GM23248 (cell line): ENCODE measurements around the gene ESYT2. TPM values are rescaled to one million over a fixed set of nuclear protein-coding genes. Genes with fewer than 3 reads are reported as not detected.

Experiments
- DNase-seq: peaks from one replicate; pipeline ENCODE4 v3.0.0-alpha.2; 2015
- H2AFZ ChIP-seq: fragments of 200-600 bp; sonication (generic); 2 replicates; pipeline ENCODE4 v1.6.1; 2016; ENCODE audit warnings: antibody characterized with exemption
- H3F3A ChIP-seq: fragments of 200-600 bp; sonication (generic); 2 replicates; pipeline ENCODE4 v1.6.1; 2016; ENCODE audit warnings: mild to moderate bottlenecking, antibody characterized with exemption, mixed run types; ENCODE audit not compliant: insufficient read depth
- H3K27ac ChIP-seq: fragments of 200-600 bp; sonication (generic); 2 replicates; pipeline ENCODE4 v1.5.1; 2016; ENCODE audit warnings: mild to moderate bottlenecking
- H3K27me3 ChIP-seq: fragments of 200-600 bp; sonication (generic); replicated peaks from 2 replicates; pipeline ENCODE4 v1.6.1; 2016; ENCODE audit warnings: mild to moderate bottlenecking; ENCODE audit not compliant: insufficient read depth
- H3K36me3 ChIP-seq: fragments of 200-600 bp; sonication (generic); 2 replicates; pipeline ENCODE4 v1.6.1; 2016; ENCODE audit warnings: low read depth, mild to moderate bottlenecking
- H3K4me1 ChIP-seq: fragments of 200-600 bp; sonication (generic); 2 replicates; pipeline ENCODE4 v1.6.1; 2016; ENCODE audit warnings: mild to moderate bottlenecking; ENCODE audit not compliant: insufficient read depth
- H3K4me2 ChIP-seq: fragments of 200-600 bp; sonication (generic); one replicate; pipeline ENCODE4 v1.6.1; 2016; ENCODE audit warnings: mild to moderate bottlenecking; ENCODE audit not compliant: unreplicated experiment
- H3K4me3 ChIP-seq: fragments of 200-600 bp; sonication (generic); 2 replicates; pipeline ENCODE4 v1.5.1; 2016; ENCODE audit warnings: mild to moderate bottlenecking
- H3K79me2 ChIP-seq: fragments of 200-600 bp; sonication (generic); 2 replicates; pipeline ENCODE4 v1.6.1; 2016; ENCODE audit warnings: mild to moderate bottlenecking; ENCODE audit not compliant: insufficient read depth
- H3K9ac ChIP-seq: fragments of 200-600 bp; sonication (generic); 2 replicates; pipeline ENCODE4 v1.6.1; 2016; ENCODE audit warnings: mild to moderate bottlenecking
- H3K9me2 ChIP-seq: fragments of 200-600 bp; sonication (generic); 2 replicates; pipeline ENCODE4 v1.6.1; 2016; ENCODE audit warnings: mixed run types, mild to moderate bottlenecking, moderate library complexity; ENCODE audit not compliant: insufficient read depth
- H3K9me3 ChIP-seq: fragments of 200-600 bp; sonication (generic); one replicate; pipeline ENCODE4 v1.6.1; 2017; ENCODE audit warnings: low read depth
- H4K20me1 ChIP-seq: fragments of 200-600 bp; sonication (generic); 2 replicates; pipeline ENCODE4 v1.6.0; 2016; ENCODE audit not compliant: insufficient read depth
- EZH2 ChIP-seq: fragments of 200-600 bp; sonication (generic); IDR thresholded peaks from 2 replicates; pipeline ENCODE4 v1.6.1; 2018; ENCODE audit warnings: antibody characterized with exemption, mild to moderate bottlenecking; ENCODE audit not compliant: insufficient read depth, poor library complexity, severe bottlenecking
- EZH2phosphoT487 ChIP-seq: fragments of 200-600 bp; sonication (generic); IDR thresholded peaks from 2 replicates; pipeline ENCODE4 v1.6.1; 2018; ENCODE audit warnings: antibody characterized with exemption, moderate library complexity, mild to moderate bottlenecking, low read depth; ENCODE audit not compliant: insufficient read depth
- WGBS, 2 experiments: methylation state at CpG; one replicate each; pipeline ENCODE4 v1.1.6; 2015 to 2017; ENCODE audit warnings: low lambda C conversion rate in 2 of 2, low coverage in 1 of 2; ENCODE audit errors: missing lambda C conversion rate in 2 of 2; 5-methylcytosine and 5-hydroxymethylcytosine counted together
- in situ Hi-C: fragments of 300-500 bp; cut with MboI; formaldehyde crosslinking; loops from 2 replicates; pipeline ENCODE4 v1.15.0; 2020
- polyA plus RNA-seq: library from polyadenylated mRNA; unstranded; fragments of >200 nt; fragmentation: Nextera tagmentation; extraction: Ambion mirVana; gene quantifications from 2 replicates; pipeline ENCODE4 v1.2.1, GENCODE V29; 2016
- total RNA-seq: library from RNA; depleted of rRNA; stranded (reverse); fragments of >200 nt; shearing (Covaris generic); gene quantifications from 2 replicates; pipeline ENCODE4 v1.2.3, GENCODE V29; 2014

The ESYT2 gene
- total and polyA plus RNA-seq, 2 experiments from 2014 or later: 49.9 to 129 TPM

- H3K9me3 ChIP-seq: no peaks in the 10 kb centered on the region
- no peak for TF ChIP-seq EZH2
- no peak for TF ChIP-seq EZH2phosphoT487
- in situ Hi-C loops: no loop called here
- no peaks in the 10 kb centered on the region for H3K9me2 ChIP-seq
- H3K27ac ChIP-seq: no peak overlapping the region
- no peak overlapping the region for H3K4me3 ChIP-seq
- no peak for DNase-seq
- no peaks in the 10 kb centered on the region for H3K79me2 ChIP-seq
- H4K20me1 ChIP-seq: no peaks in the 10 kb centered on the region
- H3K27me3 ChIP-seq: no peaks in the 10 kb centered on the region
- H2AFZ ChIP-seq: no peak overlapping the region
- no peaks in the 10 kb centered on the region for H3K36me3 ChIP-seq
- 40 to 44% methylated on average over 13 of the region's 13 CpGs for WGBS, 2 experiments
- no peak overlapping the region for H3K4me2 ChIP-seq
- H3K9ac ChIP-seq: no peak overlapping the region
- H3K4me1 ChIP-seq: no peaks in the 10 kb centered on the region
- H3F3A ChIP-seq: no peaks in the 10 kb centered on the region
Measured at GRCh38 chr7:158723266-158723665, 106.0 kb downstream of the ESYT2 start.

- no peak overlapping the region for H3K9ac ChIP-seq
- TF ChIP-seq EZH2phosphoT487: no peak
- TF ChIP-seq EZH2: no peak
- WGBS, 2 experiments: 76 to 83% methylated on average over 6 of the region's 6 CpGs
- no peaks in the 10 kb centered on the region for H4K20me1 ChIP-seq
- DNase-seq: no peak
- no peaks in the 10 kb centered on the region for H3K9me2 ChIP-seq
- H2AFZ ChIP-seq: no peak overlapping the region
- no peaks in the 10 kb centered on the region for H3K4me1 ChIP-seq
- no peaks in the 10 kb centered on the region for H3K36me3 ChIP-seq
- no peaks in the 10 kb centered on the region for H3K79me2 ChIP-seq
- H3K4me2 ChIP-seq: no peak overlapping the region
- in situ Hi-C loops: no loop called here
- H3K27ac ChIP-seq: no peak overlapping the region
- H3F3A ChIP-seq: no peaks in the 10 kb centered on the region
- H3K9me3 ChIP-seq: no peaks in the 10 kb centered on the region
- no peak overlapping the region for H3K4me3 ChIP-seq
- H3K27me3 ChIP-seq: no peaks in the 10 kb centered on the region
Measured at GRCh38 chr7:158722574-158723237, 106.6 kb downstream of the ESYT2 start.

GRCh38 chr7:158720112-158720511, 109.2 kb downstream of the ESYT2 start:
- H3K9ac ChIP-seq: no peak overlapping the region
- H3F3A ChIP-seq: no peaks in the 10 kb centered on the region
- H4K20me1 ChIP-seq: no peaks in the 10 kb centered on the region
- no peak overlapping the region for H3K4me3 ChIP-seq
- no peaks in the 10 kb centered on the region for H3K9me2 ChIP-seq
- no peaks in the 10 kb centered on the region for H3K27me3 ChIP-seq
- WGBS, 2 experiments: 77 to 78% methylated on average over 9 of the region's 9 CpGs
- H3K79me2 ChIP-seq: no peaks in the 10 kb centered on the region
- no peak for DNase-seq
- H3K9me3 ChIP-seq: no peaks in the 10 kb centered on the region
- no peak overlapping the region for H2AFZ ChIP-seq
- no peaks in the 10 kb centered on the region for H3K36me3 ChIP-seq
- no peak overlapping the region for H3K27ac ChIP-seq
- in situ Hi-C loops: no loop called here
- TF ChIP-seq EZH2 (no peak), EZH2phosphoT487 (no peak)
- H3K4me1 ChIP-seq: no peaks in the 10 kb centered on the region
- H3K4me2 ChIP-seq: no peak overlapping the region

- Histone ChIP-seq H3K36me3 (no peaks in the 10 kb centered on the region), H4K20me1 (no peaks in the 10 kb centered on the region), H2AFZ (no peak overlapping the region), H3K9me3 (no peaks in the 10 kb centered on the region), H3K27me3 (no peaks in the 10 kb centered on the region), H3K4me3 (no peak overlapping the region), H3F3A (no peaks in the 10 kb centered on the region), H3K4me2 (no peak overlapping the region), H3K9ac (no peak overlapping the region), H3K79me2 (no peaks in the 10 kb centered on the region), H3K4me1 (no peaks in the 10 kb centered on the region), H3K27ac (no peak overlapping the region), H3K9me2 (no peaks in the 10 kb centered on the region)
- in situ Hi-C loops: no loop called here
- no peak for TF ChIP-seq EZH2phosphoT487
- TF ChIP-seq EZH2: no peak
- 41 to 64% methylated on average over 1 of the region's 1 CpG for WGBS, 2 experiments
- DNase-seq: no peak
Measured at GRCh38 chr7:158716802-158717201, 112.5 kb downstream of the ESYT2 start.
